GM12873 (cell line): ENCODE data around the gene DHRS7B.
A peak's percentile ranks its signal among the peaks of the same experiment; 100 is the strongest.

ENCODE experiments used
- TF ChIP-seq, protein P1 (sequence below): IDR thresholded peaks from 2 replicates; pipeline ENCODE4 v1.5.1; 2012; ENCODE audit warnings: low read depth, mild to moderate bottlenecking, moderate library complexity, low read length, control low read depth; ENCODE audit not compliant: insufficient read depth; ENCODE audit errors: missing control alignments

DHRS7B gene

DNA sequence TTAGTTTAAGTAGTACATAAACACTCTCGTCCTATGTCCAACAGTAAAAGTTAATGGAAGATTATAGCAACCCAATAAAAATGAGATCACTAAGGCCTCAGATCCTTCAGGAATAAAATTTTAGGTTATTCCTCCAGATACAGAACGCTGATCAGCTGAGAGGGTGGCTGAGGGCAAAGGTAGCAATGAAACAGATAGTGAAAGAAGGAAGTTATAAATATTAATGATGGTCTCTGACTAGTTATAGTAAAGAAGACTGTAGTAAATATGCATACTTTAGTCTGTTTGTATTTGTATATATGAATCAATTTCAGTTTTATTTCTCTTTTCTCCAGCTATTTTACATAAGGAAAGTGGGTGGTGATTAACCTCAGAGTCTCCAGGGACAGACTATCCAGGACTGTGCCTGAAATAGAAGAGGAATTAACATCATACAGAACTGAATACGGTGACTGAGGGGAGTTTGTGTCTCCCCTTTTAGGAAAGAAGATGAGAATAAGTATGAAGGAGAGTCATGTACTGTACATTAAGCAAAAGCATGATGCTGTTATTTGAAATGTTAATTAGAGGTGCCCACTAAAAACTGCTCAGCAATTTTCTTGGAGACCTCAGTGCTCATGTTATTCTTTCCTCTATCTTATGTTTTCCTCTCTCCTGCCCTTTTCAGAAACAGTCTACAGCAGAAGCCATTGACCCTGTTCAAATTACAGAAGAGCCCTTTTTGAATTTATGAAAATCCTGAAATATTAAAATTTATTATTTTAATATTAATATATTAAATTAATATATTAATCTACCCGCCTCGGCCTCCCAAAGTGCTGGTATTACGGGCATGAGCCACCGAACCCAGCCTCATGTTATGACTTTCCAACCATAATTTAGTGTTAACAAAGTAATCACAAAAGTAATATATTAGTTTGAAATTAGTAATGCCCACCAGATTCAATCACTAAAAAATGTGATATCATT is 36.5 kb upstream of the DHRS7B start:
- TF ChIP-seq, protein P1, sequence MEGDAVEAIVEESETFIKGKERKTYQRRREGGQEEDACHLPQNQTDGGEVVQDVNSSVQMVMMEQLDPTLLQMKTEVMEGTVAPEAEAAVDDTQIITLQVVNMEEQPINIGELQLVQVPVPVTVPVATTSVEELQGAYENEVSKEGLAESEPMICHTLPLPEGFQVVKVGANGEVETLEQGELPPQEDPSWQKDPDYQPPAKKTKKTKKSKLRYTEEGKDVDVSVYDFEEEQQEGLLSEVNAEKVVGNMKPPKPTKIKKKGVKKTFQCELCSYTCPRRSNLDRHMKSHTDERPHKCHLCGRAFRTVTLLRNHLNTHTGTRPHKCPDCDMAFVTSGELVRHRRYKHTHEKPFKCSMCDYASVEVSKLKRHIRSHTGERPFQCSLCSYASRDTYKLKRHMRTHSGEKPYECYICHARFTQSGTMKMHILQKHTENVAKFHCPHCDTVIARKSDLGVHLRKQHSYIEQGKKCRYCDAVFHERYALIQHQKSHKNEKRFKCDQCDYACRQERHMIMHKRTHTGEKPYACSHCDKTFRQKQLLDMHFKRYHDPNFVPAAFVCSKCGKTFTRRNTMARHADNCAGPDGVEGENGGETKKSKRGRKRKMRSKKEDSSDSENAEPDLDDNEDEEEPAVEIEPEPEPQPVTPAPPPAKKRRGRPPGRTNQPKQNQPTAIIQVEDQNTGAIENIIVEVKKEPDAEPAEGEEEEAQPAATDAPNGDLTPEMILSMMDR: no peak

DNA sequence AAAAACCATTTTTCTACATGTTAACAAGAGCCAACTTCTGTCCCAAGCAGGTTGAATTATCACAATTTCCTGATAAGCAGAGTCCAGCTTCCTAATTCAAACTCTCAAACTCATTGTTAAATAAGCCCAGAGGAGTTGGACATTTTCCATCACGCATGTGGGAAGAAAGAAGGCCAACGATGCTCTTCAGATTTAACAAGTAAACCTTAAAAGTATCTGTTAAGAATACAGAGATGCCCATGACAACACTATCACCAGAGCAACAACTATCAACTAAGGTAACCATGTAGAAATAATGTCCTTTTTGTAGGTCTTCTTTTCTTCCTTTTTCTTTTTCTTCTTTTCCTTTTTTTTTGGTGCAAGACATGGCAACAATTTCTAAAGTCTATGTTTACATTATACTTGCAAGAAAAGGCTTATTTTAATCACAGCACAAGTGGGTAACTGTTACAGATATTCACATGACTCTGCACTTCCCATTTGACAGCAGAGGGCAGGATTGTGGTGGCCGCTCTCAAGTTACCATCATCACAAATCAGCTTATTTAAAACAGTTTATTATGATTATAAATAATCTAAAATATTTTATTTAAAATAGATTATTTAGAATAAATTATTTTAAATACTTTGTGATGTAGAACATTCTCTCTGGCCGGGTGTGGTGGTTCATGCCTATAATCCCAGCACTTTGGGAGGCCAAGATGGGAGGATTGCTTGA is 35.7 kb upstream of the DHRS7B start:
- TF ChIP-seq, protein P1: no peak

DNA sequence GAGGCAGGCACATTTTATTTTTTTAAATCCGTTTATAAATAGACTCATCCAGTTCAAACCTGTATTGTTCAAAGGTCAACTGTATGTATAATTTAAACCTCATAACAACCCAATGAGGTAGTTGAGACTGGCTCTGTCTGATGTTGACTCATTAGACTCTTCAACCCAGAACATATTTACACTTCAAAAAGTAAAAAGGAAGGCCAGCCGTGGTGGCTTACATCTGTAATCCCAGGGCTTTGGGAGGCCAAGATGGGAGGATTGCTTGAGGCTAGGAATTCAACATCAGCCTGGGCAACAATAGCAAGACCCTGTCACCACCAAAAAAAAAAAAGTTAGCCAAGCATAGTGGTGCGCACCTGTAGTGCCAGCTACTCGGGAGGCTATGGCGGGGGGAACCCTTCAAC is 32.5 kb upstream of the DHRS7B start:
- TF ChIP-seq, protein P1: no peak

DNA sequence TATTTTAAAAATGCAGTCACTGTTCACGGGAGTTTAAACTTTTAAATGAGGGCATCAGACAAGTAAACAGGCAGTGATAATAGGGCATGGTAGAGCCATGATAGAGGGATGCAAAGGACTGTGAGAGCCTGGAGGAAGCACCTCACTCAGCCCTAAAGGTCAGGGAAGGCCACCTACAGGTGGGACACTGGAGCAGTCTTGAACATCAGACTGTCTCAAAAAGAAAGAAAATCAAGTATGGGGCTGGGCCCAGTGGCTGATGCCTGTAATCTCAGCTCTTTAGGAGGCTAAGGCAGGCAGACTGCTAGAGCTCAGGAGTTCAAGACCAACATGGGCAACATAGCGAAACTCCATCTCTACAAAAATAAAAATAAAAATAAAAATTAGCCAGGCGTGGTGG is 31.0 kb upstream of the DHRS7B start:
- TF ChIP-seq, protein P1: peak; percentile 35

DNA sequence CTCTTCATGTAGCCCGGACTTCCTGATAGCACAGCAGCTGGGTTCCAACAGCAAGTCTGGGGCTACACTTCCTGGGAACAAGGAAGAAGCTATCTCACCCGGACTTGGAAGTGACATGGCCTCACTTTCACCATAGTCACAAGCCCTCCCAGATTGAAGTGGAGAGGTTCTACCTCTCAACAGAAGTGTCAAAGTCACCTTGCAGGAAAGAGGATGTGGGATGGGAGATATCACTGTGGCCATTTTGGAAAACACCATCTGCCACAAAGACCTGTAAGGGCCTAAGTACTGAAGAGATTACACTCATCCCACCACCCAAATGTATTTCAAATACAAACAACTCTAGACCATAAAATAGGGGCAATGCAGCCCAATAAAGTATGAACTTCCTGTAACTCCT is 29.9 kb upstream of the DHRS7B start:
- TF ChIP-seq, protein P1: no peak

DNA sequence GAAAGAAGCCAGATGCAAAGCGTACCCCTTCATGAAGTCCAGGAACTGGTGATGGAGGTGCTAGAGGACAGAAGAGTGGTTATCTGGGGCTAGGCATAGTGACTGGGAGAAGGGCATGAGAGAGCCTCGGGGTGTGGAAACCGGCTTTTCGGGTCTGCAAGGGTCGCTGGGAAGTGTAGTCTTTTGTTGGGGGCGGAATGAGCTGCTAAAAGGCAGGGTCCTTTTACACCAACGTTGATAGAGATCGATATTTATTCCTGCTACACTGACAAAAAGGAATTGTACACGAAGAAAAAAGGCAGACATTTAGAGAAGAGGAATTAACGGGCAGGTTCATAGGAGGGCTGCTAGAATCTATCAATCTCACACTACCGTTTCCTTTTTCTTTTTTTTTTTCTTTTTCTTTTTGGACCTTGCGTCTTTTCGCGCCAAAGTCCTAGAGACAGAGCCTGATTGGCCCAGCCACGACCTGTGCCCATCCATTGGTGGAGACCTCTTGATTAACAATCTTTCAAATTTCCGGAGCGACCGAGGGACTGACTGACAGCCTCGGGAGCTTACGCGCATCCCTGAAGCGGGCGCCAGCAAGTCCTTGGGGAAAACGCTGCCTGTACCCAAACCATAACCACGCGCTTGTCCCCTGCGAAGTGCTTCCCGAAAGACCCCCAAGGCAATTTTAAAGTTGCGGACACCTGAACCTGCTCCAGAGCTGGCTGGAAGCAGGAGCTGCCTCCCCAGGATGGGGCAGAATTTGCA is 27.7 kb upstream of the DHRS7B start:
- TF ChIP-seq, protein P1: no peak
